ENCODE results near the gene CCDC33. TPM values are rescaled to one million over a fixed set of nuclear protein-coding genes. Genes with fewer than 3 reads are reported as not detected.
A peak's percentile ranks its signal among the peaks of the same experiment; 100 is the strongest.

Gene CCDC33
- total RNA-seq, 1 experiment from 2014 or later, result 0.15 TPM

GRCh38 chr15:74196175-74196574, 40.0 kb upstream of the CCDC33 start:
- peak overlapping the region in 1 of 2 experiments; percentile 8; a peak in 1 of 4 replicates for H3K4me3 ChIP-seq (replicated peaks in 1 of 2; ENCODE audit: low read depth in 1 of 2, low read length in 2 of 2)
- peak overlapping the region; percentile 66 for H3K4me2 ChIP-seq (ENCODE audit: low read length)
- TF ChIP-seq YY1 (IDR thresholded peaks at IDR 0.05; ENCODE audit: extremely low read depth, insufficient replicate concordance, low read depth, low read length) (peak; percentile 26), EZH2 (IDR thresholded peaks at IDR 0.05) (no peak), FOSL1 (IDR thresholded peaks at IDR 0.05; ENCODE audit: low read depth) (no peak), ZNF274 (IDR thresholded peaks at IDR 0.05; ENCODE audit: low read depth, low read length) (no peak), ELF1 (IDR thresholded peaks at IDR 0.05; ENCODE audit: borderline replicate concordance, low read depth) (no peak), MAX (IDR thresholded peaks at IDR 0.05) (no peak), SRF (IDR thresholded peaks at IDR 0.05; ENCODE audit: low read depth) (no peak), ZBTB33 (IDR thresholded peaks at IDR 0.05; ENCODE audit: extremely low read depth, insufficient replicate concordance, low read length) (peak; percentile 38), TCF7L2 (IDR thresholded peaks at IDR 0.05; ENCODE audit: borderline replicate concordance, extremely low read depth, insufficient read depth, insufficient read length) (peak; percentile 95), POLR2AphosphoS5 (IDR thresholded peaks at IDR 0.05; ENCODE audit: low read depth, low read length) (peak; percentile 65)
- ChIA-PET RAD21 (ENCODE audit: low non-redundant PET in 1 of 2, low total read pairs in 2 of 2, uncharacterized antibody in 2 of 2, unreplicated experiment in 2 of 2) (interaction anchor here in 1 of 2 experiments (1.1 kb wide), 1 partner anchor 111 kb away, joined by 4 read pairs; no protein-coding TSS in a partner anchor), CTCF (no interaction called here), POLR2A (interaction anchor here (0.5 kb wide), 1 partner anchor 56 kb away, joined by 5 read pairs; no protein-coding TSS in a partner anchor)
- intact Hi-C loops (cut with micrococcal nuclease), result no loop called here
- H3K79me2 ChIP-seq (ENCODE audit: insufficient read depth, low read length), result no peaks in the 10 kb centered on the region
- no peak overlapping the region for H3K27ac ChIP-seq (ENCODE audit: low read depth, low read length)
- no peaks in the 10 kb centered on the region for H4K20me1 ChIP-seq (ENCODE audit: insufficient read depth)
- DNase-seq (ENCODE audit: low read depth, low spot score), result peak; percentile 77
- no peak overlapping the region for H3K9ac ChIP-seq (ENCODE audit: low read length)
- H3K4me1 ChIP-seq (ENCODE audit: control insufficient read depth in 1 of 2, insufficient read depth in 2 of 2, low read length in 2 of 2), result peaks cover 32 to 82% of the 10 kb centered on the region in 2 experiments
- ATAC-seq, result peak; percentile 77
- no peak overlapping the region for H2AFZ ChIP-seq (ENCODE audit: low read depth, low read length, poor library complexity, severe bottlenecking)
- H3K9me2 ChIP-seq (ENCODE audit: insufficient read depth), result no peaks in the 10 kb centered on the region
- H3K27me3 ChIP-seq (ENCODE audit: insufficient read depth, low read length), result peaks cover 21% of the 10 kb centered on the region; the same call in 1 of the 2 replicates
- no TSS peak for BruUV-seq (replicated peaks)
- H3K36me3 ChIP-seq (ENCODE audit: control insufficient read depth in 1 of 2, insufficient read depth in 2 of 2, low read length in 2 of 2), result no peaks in the 10 kb centered on the region
- H3K9me3 ChIP-seq (ENCODE audit: control insufficient read depth in 1 of 2, insufficient read depth in 1 of 2, low read depth in 1 of 2, low read length in 2 of 2), result no peaks in the 10 kb centered on the region

All from HCT116 (cell line).